Thyroid gland (tissue), 4 donors: ENCODE results near the gene EPS8.

Experiments used
- CTCF ChIP-seq, 6 experiments: fragments of 200-600 bp in 3 of 6; fragments of 450-650 bp in 3 of 6; sonication (generic) in 3 of 6; IDR thresholded peaks; one replicate each; pipeline ENCODE4 v1.5.1; 2016 to 2019; ENCODE audit warnings: antibody characterized with exemption in 6 of 6, mild to moderate bottlenecking in 2 of 6, inconsistent platforms in 1 of 6, moderate library complexity in 1 of 6
- POLR2A ChIP-seq, 2 donors: fragments of 450-650 bp; IDR thresholded peaks; one replicate each; pipeline ENCODE4 v1.6.1; 2017; ENCODE audit warnings: antibody characterized with exemption in 2 of 2, mild to moderate bottlenecking in 2 of 2, moderate library complexity in 1 of 2

DNA sequence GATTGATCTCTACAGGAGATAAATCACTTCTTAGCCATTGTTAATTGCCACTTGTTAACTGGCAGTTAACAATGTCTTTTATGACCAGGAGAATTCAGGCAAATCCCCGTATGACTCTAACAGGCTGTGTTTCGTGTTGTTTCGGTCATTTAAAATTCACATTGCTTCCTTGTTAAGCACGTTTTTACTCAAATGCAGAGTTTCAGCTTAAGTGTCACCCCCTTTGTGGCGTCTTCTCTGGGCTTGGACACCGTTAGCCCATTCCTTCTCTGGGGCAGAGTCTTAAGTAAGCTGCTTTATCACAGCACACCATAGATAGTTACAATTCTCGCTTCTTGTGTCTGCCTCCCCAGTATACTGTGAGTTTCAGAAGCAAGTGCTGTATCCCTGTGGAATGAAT, 205.4 kb downstream of the EPS8 start:
- TF ChIP-seq CTCF (IDR thresholded peaks at IDR 0.05): no peak
- no peak for TF ChIP-seq POLR2A (IDR thresholded peaks at IDR 0.05)
